ENCODE data around the gene TRIM65.
"Not testable (repeated sequence)": the region's sequence is repeated elsewhere in the genome, so short reads cannot be mapped to it uniquely, and the experiment has no call there.

Gene TRIM65

GRCh38 chr17:75876190-75876937 is 20.4 kb downstream of the TRIM65 start:
- DNase-seq (ENCODE audit: extremely low read depth in 1 of 2, low read depth in 1 of 2) = peak in 1 of 2 donors; percentile 79

GRCh38 chr17:75875940-75876189 is 20.9 kb downstream of the TRIM65 start:
- DNase-seq (ENCODE audit: extremely low read depth in 1 of 2, low read depth in 1 of 2) = no peak

GRCh38 chr17:75875182-75875939 is 21.4 kb downstream of the TRIM65 start:
- DNase-seq (ENCODE audit: extremely low read depth in 1 of 2, low read depth in 1 of 2) = no peak

GRCh38 chr17:75874323-75875181 is 22.2 kb downstream of the TRIM65 start:
- DNase-seq (ENCODE audit: extremely low read depth in 1 of 2, low read depth in 1 of 2) = no peak

- no peak for DNase-seq (ENCODE audit: extremely low read depth in 1 of 2, low read depth in 1 of 2)
These were observed 23.0 kb downstream of the TRIM65 start for GRCh38 chr17:75873587-75874322.

GRCh38 chr17:75872434-75873351 is 24.1 kb downstream of the TRIM65 start:
- no peak for DNase-seq (ENCODE audit: extremely low read depth in 1 of 2, low read depth in 1 of 2)

GRCh38 chr17:75870228-75870627 is 26.5 kb downstream of the TRIM65 start:
- DNase-seq (ENCODE audit: extremely low read depth in 1 of 2, low read depth in 1 of 2) = not testable (repeated sequence)

- no peak for DNase-seq (ENCODE audit: extremely low read depth in 1 of 2, low read depth in 1 of 2)
These were observed 27.2 kb downstream of the TRIM65 start for GRCh38 chr17:75869282-75870141.

- DNase-seq (ENCODE audit: extremely low read depth in 1 of 2, low read depth in 1 of 2) = not testable (repeated sequence)
These were observed 27.9 kb downstream of the TRIM65 start for GRCh38 chr17:75868730-75869281.

- DNase-seq (ENCODE audit: extremely low read depth in 1 of 2, low read depth in 1 of 2) = not testable (repeated sequence)
These were observed 31.2 kb downstream of the TRIM65 start for GRCh38 chr17:75865404-75866188.

GRCh38 chr17:75864887-75865286 is 31.9 kb downstream of the TRIM65 start:
- DNase-seq (ENCODE audit: extremely low read depth in 1 of 2, low read depth in 1 of 2) = not testable (repeated sequence)

GRCh38 chr17:75864448-75864871 is 32.3 kb downstream of the TRIM65 start:
- DNase-seq (ENCODE audit: extremely low read depth in 1 of 2, low read depth in 1 of 2) = no peak

- DNase-seq (ENCODE audit: extremely low read depth in 1 of 2, low read depth in 1 of 2) = no peak
These were observed 34.8 kb downstream of the TRIM65 start for GRCh38 chr17:75861927-75862317.

GRCh38 chr17:75859358-75859757 is 37.4 kb downstream of the TRIM65 start:
- not testable (repeated sequence) for DNase-seq (ENCODE audit: extremely low read depth in 1 of 2, low read depth in 1 of 2)

- no peak for DNase-seq (ENCODE audit: extremely low read depth in 1 of 2, low read depth in 1 of 2)
These were observed 40.5 kb downstream of the TRIM65 start for GRCh38 chr17:75856062-75856756.

- DNase-seq (ENCODE audit: extremely low read depth in 1 of 2, low read depth in 1 of 2) = peak; percentile 92 to 99
These were observed 41.3 kb downstream of the TRIM65 start, which contains the start of gene WBP2 for GRCh38 chr17:75855310-75856061. TSS of gene WBP2 (minus strand) at chr17:75855335. CDS start at chr17:75855297, 38 bp downstream.
